Measurements from ENCODE around the gene APOC3. TPM values are rescaled to one million over a fixed set of nuclear protein-coding genes. Genes with fewer than 3 reads are reported as not detected.

Gene APOC3
- total and polyA plus RNA-seq, 2 experiments from 2014 or later = not detected

- TF ChIP-seq, protein P1, sequence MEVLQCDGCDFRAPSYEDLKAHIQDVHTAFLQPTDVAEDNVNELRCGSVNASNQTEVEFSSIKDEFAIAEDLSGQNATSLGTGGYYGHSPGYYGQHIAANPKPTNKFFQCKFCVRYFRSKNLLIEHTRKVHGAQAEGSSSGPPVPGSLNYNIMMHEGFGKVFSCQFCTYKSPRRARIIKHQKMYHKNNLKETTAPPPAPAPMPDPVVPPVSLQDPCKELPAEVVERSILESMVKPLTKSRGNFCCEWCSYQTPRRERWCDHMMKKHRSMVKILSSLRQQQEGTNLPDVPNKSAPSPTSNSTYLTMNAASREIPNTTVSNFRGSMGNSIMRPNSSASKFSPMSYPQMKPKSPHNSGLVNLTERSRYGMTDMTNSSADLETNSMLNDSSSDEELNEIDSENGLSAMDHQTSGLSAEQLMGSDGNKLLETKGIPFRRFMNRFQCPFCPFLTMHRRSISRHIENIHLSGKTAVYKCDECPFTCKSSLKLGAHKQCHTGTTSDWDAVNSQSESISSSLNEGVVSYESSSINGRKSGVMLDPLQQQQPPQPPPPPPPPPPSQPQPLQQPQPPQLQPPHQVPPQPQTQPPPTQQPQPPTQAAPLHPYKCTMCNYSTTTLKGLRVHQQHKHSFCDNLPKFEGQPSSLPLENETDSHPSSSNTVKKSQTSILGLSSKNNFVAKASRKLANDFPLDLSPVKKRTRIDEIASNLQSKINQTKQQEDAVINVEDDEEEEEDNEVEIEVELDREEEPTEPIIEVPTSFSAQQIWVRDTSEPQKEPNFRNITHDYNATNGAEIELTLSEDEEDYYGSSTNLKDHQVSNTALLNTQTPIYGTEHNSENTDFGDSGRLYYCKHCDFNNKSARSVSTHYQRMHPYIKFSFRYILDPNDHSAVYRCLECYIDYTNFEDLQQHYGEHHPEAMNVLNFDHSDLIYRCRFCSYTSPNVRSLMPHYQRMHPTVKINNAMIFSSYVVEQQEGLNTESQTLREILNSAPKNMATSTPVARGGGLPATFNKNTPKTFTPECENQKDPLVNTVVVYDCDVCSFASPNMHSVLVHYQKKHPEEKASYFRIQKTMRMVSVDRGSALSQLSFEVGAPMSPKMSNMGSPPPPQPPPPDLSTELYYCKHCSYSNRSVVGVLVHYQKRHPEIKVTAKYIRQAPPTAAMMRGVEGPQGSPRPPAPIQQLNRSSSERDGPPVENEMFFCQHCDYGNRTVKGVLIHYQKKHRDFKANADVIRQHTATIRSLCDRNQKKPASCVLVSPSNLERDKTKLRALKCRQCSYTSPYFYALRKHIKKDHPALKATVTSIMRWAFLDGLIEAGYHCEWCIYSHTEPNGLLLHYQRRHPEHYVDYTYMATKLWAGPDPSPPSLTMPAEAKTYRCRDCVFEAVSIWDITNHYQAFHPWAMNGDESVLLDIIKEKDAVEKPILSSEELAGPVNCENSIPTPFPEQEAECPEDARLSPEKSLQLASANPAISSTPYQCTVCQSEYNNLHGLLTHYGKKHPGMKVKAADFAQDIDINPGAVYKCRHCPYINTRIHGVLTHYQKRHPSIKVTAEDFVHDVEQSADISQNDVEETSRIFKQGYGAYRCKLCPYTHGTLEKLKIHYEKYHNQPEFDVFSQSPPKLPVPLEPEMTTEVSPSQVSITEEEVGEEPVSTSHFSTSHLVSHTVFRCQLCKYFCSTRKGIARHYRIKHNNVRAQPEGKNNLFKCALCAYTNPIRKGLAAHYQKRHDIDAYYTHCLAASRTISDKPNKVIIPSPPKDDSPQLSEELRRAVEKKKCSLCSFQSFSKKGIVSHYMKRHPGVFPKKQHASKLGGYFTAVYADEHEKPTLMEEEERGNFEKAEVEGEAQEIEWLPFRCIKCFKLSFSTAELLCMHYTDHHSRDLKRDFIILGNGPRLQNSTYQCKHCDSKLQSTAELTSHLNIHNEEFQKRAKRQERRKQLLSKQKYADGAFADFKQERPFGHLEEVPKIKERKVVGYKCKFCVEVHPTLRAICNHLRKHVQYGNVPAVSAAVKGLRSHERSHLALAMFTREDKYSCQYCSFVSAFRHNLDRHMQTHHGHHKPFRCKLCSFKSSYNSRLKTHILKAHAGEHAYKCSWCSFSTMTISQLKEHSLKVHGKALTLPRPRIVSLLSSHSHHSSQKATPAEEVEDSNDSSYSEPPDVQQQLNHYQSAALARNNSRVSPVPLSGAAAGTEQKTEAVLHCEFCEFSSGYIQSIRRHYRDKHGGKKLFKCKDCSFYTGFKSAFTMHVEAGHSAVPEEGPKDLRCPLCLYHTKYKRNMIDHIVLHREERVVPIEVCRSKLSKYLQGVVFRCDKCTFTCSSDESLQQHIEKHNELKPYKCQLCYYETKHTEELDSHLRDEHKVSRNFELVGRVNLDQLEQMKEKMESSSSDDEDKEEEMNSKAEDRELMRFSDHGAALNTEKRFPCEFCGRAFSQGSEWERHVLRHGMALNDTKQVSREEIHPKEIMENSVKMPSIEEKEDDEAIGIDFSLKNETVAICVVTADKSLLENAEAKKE (CRISPR knock-in tag; IDR thresholded peaks at IDR 0.05) = peak; percentile 97
- TF ChIP-seq CREB1 (CRISPR knock-in tag; IDR thresholded peaks at IDR 0.05; ENCODE audit: low read depth) (no peak), ZNF114 (CRISPR knock-in tag; IDR thresholded peaks at IDR 0.05) (peak; percentile 62; the same call in 1 of the 2 replicates)
Measured at GRCh38 chr11:116835791-116836631, 6.3 kb downstream of the APOC3 start (continued).

DNA sequence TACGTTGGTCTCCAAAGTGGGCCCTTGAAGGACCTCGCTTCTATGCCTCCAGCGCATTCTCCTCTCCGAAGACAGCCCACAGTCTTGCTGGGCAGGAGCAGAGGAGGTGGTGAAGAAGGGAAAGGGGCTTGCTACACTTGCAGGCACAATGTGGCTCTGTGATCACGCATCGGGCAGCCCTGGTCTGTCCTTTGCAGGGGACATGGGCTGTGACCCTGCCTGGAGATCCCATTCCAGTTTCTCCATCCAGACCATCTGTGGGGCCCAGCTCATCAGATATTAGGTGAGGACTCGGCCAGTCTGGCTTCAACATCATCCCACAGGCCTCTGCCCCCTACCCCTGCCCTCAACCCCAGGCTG lies 6.9 kb downstream of the APOC3 start:
- Histone ChIP-seq H3K4me2 (no peak overlapping the region), H3K9me2 (ENCODE audit: insufficient read depth) (no peaks in the 10 kb centered on the region), H3K4me3 (no peak overlapping the region), H2AFZ (no peak overlapping the region; the same call in 1 of the 2 replicates), H3F3A (replicated peaks; ENCODE audit: low read depth) (0 out of 2 replicates have a peak, but pooled peaks cover 3% of the 10 kb centered on the region), H3K27ac (ENCODE audit: low read depth) (no peak overlapping the region), H4K20me1 (replicated peaks; ENCODE audit: insufficient read depth) (no peaks in the 10 kb centered on the region), H3K36me3 (ENCODE audit: insufficient read depth) (no peaks in the 10 kb centered on the region), H3K4me1 (ENCODE audit: insufficient read depth) (peaks cover 6% of the 10 kb centered on the region; the same call in 1 of the 2 replicates), H3K79me2 (replicated peaks; ENCODE audit: insufficient read depth) (no peaks in the 10 kb centered on the region), H3K27me3 (ENCODE audit: insufficient read depth) (no peaks in the 10 kb centered on the region)
- Mint-ChIP-seq H3K36me3 (ENCODE audit: low read depth) (no peaks in the 10 kb centered on the region), H3K9me3 (no peaks in the 10 kb centered on the region), H3K4me3 (no peak overlapping the region), H3K4me1 (peaks cover 35% of the 10 kb centered on the region), H3K27ac (no peak overlapping the region), H3K27me3 (ENCODE audit: insufficient read depth, low read depth, poor library complexity) (peaks cover 18% of the 10 kb centered on the region)
- DNase-seq (ENCODE audit: low spot score) (no peak), ATAC-seq (no peak)
- TF ChIP-seq STAT1 (IDR thresholded peaks at IDR 0.05; ENCODE audit: unreplicated experiment) = no peak
- TF ChIP-seq, protein P1 (CRISPR knock-in tag; IDR thresholded peaks at IDR 0.05) = no peak
- TF ChIP-seq, protein P2, sequence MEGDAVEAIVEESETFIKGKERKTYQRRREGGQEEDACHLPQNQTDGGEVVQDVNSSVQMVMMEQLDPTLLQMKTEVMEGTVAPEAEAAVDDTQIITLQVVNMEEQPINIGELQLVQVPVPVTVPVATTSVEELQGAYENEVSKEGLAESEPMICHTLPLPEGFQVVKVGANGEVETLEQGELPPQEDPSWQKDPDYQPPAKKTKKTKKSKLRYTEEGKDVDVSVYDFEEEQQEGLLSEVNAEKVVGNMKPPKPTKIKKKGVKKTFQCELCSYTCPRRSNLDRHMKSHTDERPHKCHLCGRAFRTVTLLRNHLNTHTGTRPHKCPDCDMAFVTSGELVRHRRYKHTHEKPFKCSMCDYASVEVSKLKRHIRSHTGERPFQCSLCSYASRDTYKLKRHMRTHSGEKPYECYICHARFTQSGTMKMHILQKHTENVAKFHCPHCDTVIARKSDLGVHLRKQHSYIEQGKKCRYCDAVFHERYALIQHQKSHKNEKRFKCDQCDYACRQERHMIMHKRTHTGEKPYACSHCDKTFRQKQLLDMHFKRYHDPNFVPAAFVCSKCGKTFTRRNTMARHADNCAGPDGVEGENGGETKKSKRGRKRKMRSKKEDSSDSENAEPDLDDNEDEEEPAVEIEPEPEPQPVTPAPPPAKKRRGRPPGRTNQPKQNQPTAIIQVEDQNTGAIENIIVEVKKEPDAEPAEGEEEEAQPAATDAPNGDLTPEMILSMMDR (conservative IDR thresholded peaks at IDR 0.05; ENCODE audit: low read depth in 2 of 2) = no peak
- TF ChIP-seq POLR2AphosphoS5 (IDR thresholded peaks at IDR 0.05; ENCODE audit: low read depth) = no peak
- TF ChIP-seq CREB1 (CRISPR knock-in tag; IDR thresholded peaks at IDR 0.05; ENCODE audit: low read depth) = no peak

Data from GM23338 (cell line).